ENCODE data around the gene ANGPT4. TPM values are rescaled to one million over a fixed set of nuclear protein-coding genes. Genes with fewer than 3 reads are reported as not detected.

ANGPT4 gene
- total and polyA plus RNA-seq, 2 of the 8 experiments (the other 6 are each of a cell fraction or from before 2014, with no cell fraction given) = 0.07 to 0.33 TPM

- ChIA-PET CTCF (ENCODE audit: partially characterized antibody) (interaction anchor here (3.3 kb wide), 1 partner anchor 9 kb away, joined by 11 read pairs; the partner anchor contains the start of gene FAM110A), POLR2A (ENCODE audit: partially characterized antibody) (no interaction called here)
- H4K20me1 ChIP-seq (replicated peaks in 1 of 2; ENCODE audit: control insufficient read depth in 1 of 2, insufficient read depth in 2 of 2, low read length in 2 of 2) = no peaks in the 10 kb centered on the region
- DNase-seq (ENCODE audit: low read depth in 1 of 2, low spot score in 2 of 2) = no peak
- H3K36me3 ChIP-seq (ENCODE audit: control insufficient read depth in 2 of 4, insufficient read depth in 4 of 4, low read length in 3 of 4) = no peaks in the 10 kb centered on the region
- no peak overlapping the region for H2BK15ac ChIP-seq (ENCODE audit: low read length)
- no peaks in the 10 kb centered on the region for H3K79me2 ChIP-seq (ENCODE audit: control insufficient read depth in 1 of 2, insufficient read depth in 2 of 2, low read length in 2 of 2)
- FAIRE-seq = no peak
- H2BK120ac ChIP-seq (replicated peaks; ENCODE audit: low read depth, low read length) = no peak overlapping the region
- H3K4me2 ChIP-seq (ENCODE audit: insufficient read depth in 1 of 2, low read depth in 2 of 2, low read length in 2 of 2) = no peak overlapping the region
- no peak overlapping the region for H4K91ac ChIP-seq (replicated peaks; ENCODE audit: insufficient read length, low read length)
- H3K9me3 ChIP-seq (ENCODE audit: insufficient read depth in 2 of 2, low read depth in 1 of 2, low read length in 1 of 2) = no peaks in the 10 kb centered on the region
- H3K4me3 ChIP-seq (ENCODE audit: extremely low read depth in 1 of 4, insufficient read depth in 2 of 4, low read depth in 3 of 4, low read length in 4 of 4) = no peak overlapping the region
- no peak overlapping the region for H3K18ac ChIP-seq (ENCODE audit: extremely low read depth, low read length)
- H4K5ac ChIP-seq (ENCODE audit: insufficient read length, low read depth, low read length) = no peak overlapping the region
- H2BK5ac ChIP-seq (ENCODE audit: low read depth, low read length) = no peak overlapping the region
- no peak overlapping the region for H2AFZ ChIP-seq (ENCODE audit: low read length)
- no peak overlapping the region for H2AK5ac ChIP-seq (ENCODE audit: low read depth, low read length)
- no peak overlapping the region for H3K27ac ChIP-seq (ENCODE audit: low read depth, low read length)
- no peak overlapping the region for H3K23ac ChIP-seq (ENCODE audit: insufficient read length)
- WGBS, 2 experiments (ENCODE audit: extremely low coverage in 1 of 2, insufficient coverage in 1 of 2, insufficient read length in 1 of 2, insufficient replicate concordance in 2 of 2, low coverage in 1 of 2, low lambda C conversion rate in 2 of 2, missing lambda C conversion rate in 1 of 2) = 94% methylated on average over 4 of the region's 4 CpGs; no CpG with 5 or more reads in 1 of the 2 experiments
- H3K23me2 ChIP-seq (ENCODE audit: low read depth, low read length) = no peaks in the 10 kb centered on the region
- H3K14ac ChIP-seq (ENCODE audit: insufficient read length) = no peak overlapping the region
- H3K27me3 ChIP-seq (replicated peaks in 1 of 4; ENCODE audit: control insufficient read depth in 3 of 4, extremely low read depth in 1 of 4, insufficient read depth in 3 of 4, low read length in 3 of 4) = no peaks in the 10 kb centered on the region
- no peaks in the 10 kb centered on the region for H3K79me1 ChIP-seq (ENCODE audit: low read depth, low read length)
- no peak overlapping the region for H4K8ac ChIP-seq (ENCODE audit: extremely low read depth, insufficient read depth, low read length)
- no peak overlapping the region for H2BK12ac ChIP-seq (ENCODE audit: low read depth, low read length)
- no peak overlapping the region for H2BK20ac ChIP-seq (ENCODE audit: low read length)
- no peak overlapping the region for H3K56ac ChIP-seq (replicated peaks; ENCODE audit: insufficient read length, low read depth, low read length)
- no peak overlapping the region for H3K9ac ChIP-seq (replicated peaks in 1 of 4; ENCODE audit: extremely low read depth in 1 of 4, low read depth in 3 of 4, low read length in 3 of 4)
- peaks cover 0 to 6% (median 0%) of the 10 kb centered on the region in 4 experiments; a peak in 1 of 7 replicates for H3K4me1 ChIP-seq (replicated peaks in 1 of 4; ENCODE audit: control insufficient read depth in 3 of 4, insufficient read depth in 4 of 4, low read length in 3 of 4)
- no peak overlapping the region for H3K4ac ChIP-seq (replicated peaks; ENCODE audit: insufficient read length, low read depth, low read length)
- TF ChIP-seq SRF (IDR thresholded peaks at IDR 0.05; ENCODE audit: low read depth, low read length) = no peak
- TF ChIP-seq POLR2AphosphoS5 (IDR thresholded peaks at IDR 0.05; ENCODE audit: low read depth, low read length) = no peak
- no peak for TF ChIP-seq KDM5A (IDR thresholded peaks at IDR 0.05; ENCODE audit: low read length)
- TF ChIP-seq RAD21 (IDR thresholded peaks at IDR 0.05 in 1 of 2, conservative IDR thresholded peaks at IDR 0.05 in 1 of 2; ENCODE audit: low read depth in 2 of 2, low read length in 2 of 2) = no peak
- TF ChIP-seq SIX5 (IDR thresholded peaks at IDR 0.05; ENCODE audit: low read depth, low read length) = no peak
- TF ChIP-seq, protein P1, sequence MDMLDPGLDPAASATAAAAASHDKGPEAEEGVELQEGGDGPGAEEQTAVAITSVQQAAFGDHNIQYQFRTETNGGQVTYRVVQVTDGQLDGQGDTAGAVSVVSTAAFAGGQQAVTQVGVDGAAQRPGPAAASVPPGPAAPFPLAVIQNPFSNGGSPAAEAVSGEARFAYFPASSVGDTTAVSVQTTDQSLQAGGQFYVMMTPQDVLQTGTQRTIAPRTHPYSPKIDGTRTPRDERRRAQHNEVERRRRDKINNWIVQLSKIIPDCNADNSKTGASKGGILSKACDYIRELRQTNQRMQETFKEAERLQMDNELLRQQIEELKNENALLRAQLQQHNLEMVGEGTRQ (IDR thresholded peaks at IDR 0.05; ENCODE audit: low read length) = no peak
- no peak for TF ChIP-seq CBX5 (IDR thresholded peaks at IDR 0.05; ENCODE audit: low read depth, low read length)
- TF ChIP-seq, protein P2, sequence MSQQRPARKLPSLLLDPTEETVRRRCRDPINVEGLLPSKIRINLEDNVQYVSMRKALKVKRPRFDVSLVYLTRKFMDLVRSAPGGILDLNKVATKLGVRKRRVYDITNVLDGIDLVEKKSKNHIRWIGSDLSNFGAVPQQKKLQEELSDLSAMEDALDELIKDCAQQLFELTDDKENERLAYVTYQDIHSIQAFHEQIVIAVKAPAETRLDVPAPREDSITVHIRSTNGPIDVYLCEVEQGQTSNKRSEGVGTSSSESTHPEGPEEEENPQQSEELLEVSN (IDR thresholded peaks at IDR 0.05) = no peak
Observed at GRCh38 chr20:823574-823902, 92.6 kb downstream of the ANGPT4 start.
